ENCODE results near the gene ARX.

The ARX gene

GRCh38 chrX:25016938-25017598, 1.3 kb upstream of the ARX start:
- DNase-seq (ENCODE audit: low read depth in 2 of 2): no peak

- DNase-seq (ENCODE audit: low read depth in 2 of 2): no peak
Observed at GRCh38 chrX:25016361-25016671, 551 bp upstream of the ARX start.

- no peak for DNase-seq (ENCODE audit: low read depth in 2 of 2)
Observed at GRCh38 chrX:25014366-25014838, 1.4 kb downstream of the ARX start.

GRCh38 chrX:25013632-25014365, 2.0 kb downstream of the ARX start:
- no peak for DNase-seq (ENCODE audit: low read depth in 2 of 2)

GRCh38 chrX:25012793-25013631, 2.8 kb downstream of the ARX start:
- no peak for DNase-seq (ENCODE audit: low read depth in 2 of 2)

GRCh38 chrX:25012433-25012735, 3.4 kb downstream of the ARX start:
- no peak for DNase-seq (ENCODE audit: low read depth in 2 of 2)

- DNase-seq (ENCODE audit: low read depth in 2 of 2): no peak
Observed at GRCh38 chrX:25011589-25012432, 4.0 kb downstream of the ARX start.

- DNase-seq (ENCODE audit: low read depth in 2 of 2): no peak
Observed at GRCh38 chrX:25010784-25011588, 4.8 kb downstream of the ARX start.

GRCh38 chrX:25009407-25009806, 6.4 kb downstream of the ARX start:
- DNase-seq (ENCODE audit: low read depth in 2 of 2): no peak

GRCh38 chrX:25007059-25008053, 8.4 kb downstream of the ARX start:
- DNase-seq (ENCODE audit: low read depth in 2 of 2): no peak

- no peak for DNase-seq (ENCODE audit: low read depth in 2 of 2)
Observed at GRCh38 chrX:25006586-25007058, 9.1 kb downstream of the ARX start.

- no peak for DNase-seq (ENCODE audit: low read depth in 2 of 2)
Observed at GRCh38 chrX:25005382-25006185, 10.2 kb downstream of the ARX start.

GRCh38 chrX:25005034-25005381, 10.8 kb downstream of the ARX start:
- no peak for DNase-seq (ENCODE audit: low read depth in 2 of 2)

GRCh38 chrX:25004485-25005032, 11.2 kb downstream of the ARX start:
- no peak for DNase-seq (ENCODE audit: low read depth in 2 of 2)

GRCh38 chrX:25004040-25004439, 11.7 kb downstream of the ARX start:
- DNase-seq (ENCODE audit: low read depth in 2 of 2): no peak

- DNase-seq (ENCODE audit: low read depth in 2 of 2): no peak
Observed at GRCh38 chrX:25003066-25003849, 12.5 kb downstream of the ARX start.

GRCh38 chrX:25002661-25003020, 13.1 kb downstream of the ARX start:
- DNase-seq (ENCODE audit: low read depth in 2 of 2): no peak

Measured in stimulated activated CD8-positive, alpha-beta memory T cell treated with anti-CD3 and anti-CD28 coated beads, Interleukin-2, amount 100 ng/mL, for 48 hours (primary cell).